Endodermal cell (in vitro differentiated cells): ENCODE measurements around the gene KDM7A. TPM values are rescaled to one million over a fixed set of nuclear protein-coding genes. Genes with fewer than 3 reads are reported as not detected.

Experiments used
- DNase-seq: peaks from one replicate; pipeline ENCODE4 v3.0.0-alpha.2; 2017
- H3K27ac ChIP-seq: 2 replicates; pipeline ENCODE4 v1.5.1; 2013; ENCODE audit warnings: mild to moderate bottlenecking, low read depth, low read length, moderate library complexity
- H3K27me3 ChIP-seq: 2 replicates; pipeline ENCODE4 v1.6.1; 2013; ENCODE audit warnings: mild to moderate bottlenecking, low read length, moderate library complexity; ENCODE audit not compliant: insufficient read depth, control insufficient read depth, poor library complexity, severe bottlenecking
- H3K36me3 ChIP-seq: 2 replicates; pipeline ENCODE4 v1.7.0; 2013; ENCODE audit warnings: mild to moderate bottlenecking, low read length, moderate library complexity; ENCODE audit not compliant: control insufficient read depth, insufficient read depth
- H3K4me1 ChIP-seq: one replicate; pipeline ENCODE4 v1.7.0; 2013; ENCODE audit warnings: low read length; ENCODE audit not compliant: control insufficient read depth, insufficient read depth
- H3K4me3 ChIP-seq: 2 replicates; pipeline ENCODE4 v1.5.1; 2013; ENCODE audit warnings: mild to moderate bottlenecking, low read length, moderate library complexity
- H3K9ac ChIP-seq: 2 replicates; pipeline ENCODE4 v1.6.1; 2013; ENCODE audit warnings: mild to moderate bottlenecking, low read length, moderate library complexity; ENCODE audit not compliant: poor library complexity, severe bottlenecking; ENCODE audit errors: extremely low read depth
- H3K9me3 ChIP-seq: 2 replicates; pipeline ENCODE4 v1.6.1; 2013; ENCODE audit warnings: mild to moderate bottlenecking, low read length, moderate library complexity; ENCODE audit not compliant: control insufficient read depth
- H3K27ac Mint-ChIP-seq: 2 replicates; pipeline ENCODE4 v1.8.0; 2020; ENCODE audit warnings: mixed read lengths
- H3K27me3 Mint-ChIP-seq: 2 replicates; pipeline ENCODE4 v1.8.0; 2021; ENCODE audit warnings: mild to moderate bottlenecking, mixed read lengths; ENCODE audit not compliant: insufficient read depth
- H3K36me3 Mint-ChIP-seq: 2 replicates; pipeline ENCODE4 v1.8.0; 2020; ENCODE audit warnings: low read depth, mixed read lengths
- H3K4me1 Mint-ChIP-seq: 2 replicates; pipeline ENCODE4 v1.8.0; 2020; ENCODE audit warnings: mixed read lengths
- H3K4me3 Mint-ChIP-seq: 2 replicates; pipeline ENCODE4 v1.8.0; 2020; ENCODE audit warnings: mild to moderate bottlenecking, moderate library complexity, mixed read lengths
- H3K9me3 Mint-ChIP-seq: 2 replicates; pipeline ENCODE4 v1.8.0; 2020; ENCODE audit warnings: mild to moderate bottlenecking, mixed read lengths
- CTCF ChIP-seq: fragments of 200-600 bp; sonication (generic); conservative IDR thresholded peaks from 2 replicates; pipeline ENCODE4 v1.5.0; 2021; ENCODE audit warnings: antibody characterized with exemption, mild to moderate bottlenecking
- WGBS, 2 experiments: methylation state at CpG; one replicate each; pipeline versions ENCODE4 v1.1.5 to v1.1.7; 2013; ENCODE audit warnings: missing lambda C conversion rate in 2 of 2, mixed read lengths in 1 of 2; ENCODE audit not compliant: insufficient coverage in 1 of 2, insufficient read length in 1 of 2; 5-methylcytosine and 5-hydroxymethylcytosine counted together
- total RNA-seq, 2 donors: library from RNA; stranded (reverse); fragmentation: NEBNext Ultra II Directional in 1 of 2; extraction: Animal tissue kit (Norgen Biotek cat#: 25700) in 1 of 2; gene quantifications; 2 replicates in 1 of 2; 3 replicates in 1 of 2; pipeline ENCODE4 v1.2.1, GENCODE V29; 2021

The KDM7A gene
- total RNA-seq, 2 donors from 2014 or later: 22.9 to 24.5 TPM

DNA sequence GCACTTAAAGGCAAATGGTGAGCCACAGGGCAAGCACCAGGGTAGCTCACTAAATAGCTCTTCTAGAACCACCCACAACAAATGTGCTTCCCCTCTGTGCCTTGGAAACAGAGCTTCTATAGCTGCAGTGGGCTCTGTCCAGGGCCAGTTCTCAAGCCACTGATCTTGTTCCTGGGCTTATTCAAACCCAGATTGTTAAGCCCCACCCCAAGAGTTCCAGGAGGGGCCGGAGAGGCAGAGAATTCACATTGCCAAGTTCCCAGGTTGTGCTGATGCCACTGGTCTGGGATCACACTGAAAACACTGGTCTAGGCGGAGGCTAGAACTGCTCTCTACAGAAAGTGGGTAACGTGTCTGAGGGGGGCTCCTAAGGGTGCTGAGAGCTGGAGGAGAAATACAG lies 15.4 kb upstream of the KDM7A start:
- Mint-ChIP-seq H3K27ac (no peak overlapping the region), H3K4me1 (no peaks in the 10 kb centered on the region), H3K36me3 (no peaks in the 10 kb centered on the region), H3K9me3 (peaks cover 3% of the 10 kb centered on the region), H3K4me3 (no peak overlapping the region), H3K27me3 (peaks cover 5% of the 10 kb centered on the region)
- no peak overlapping the region for H3K27ac ChIP-seq
- no peak overlapping the region for H3K9ac ChIP-seq
- peak; percentile 55 for DNase-seq
- WGBS, 2 experiments: 89 to 100% methylated on average over 2 to 3 of the region's 3 CpGs
- H3K4me1 ChIP-seq: no peaks in the 10 kb centered on the region
- H3K36me3 ChIP-seq: no peaks in the 10 kb centered on the region
- H3K4me3 ChIP-seq: no peak overlapping the region
- no peaks in the 10 kb centered on the region for H3K27me3 ChIP-seq
- TF ChIP-seq CTCF: no peak
- no peaks in the 10 kb centered on the region for H3K9me3 ChIP-seq

DNA sequence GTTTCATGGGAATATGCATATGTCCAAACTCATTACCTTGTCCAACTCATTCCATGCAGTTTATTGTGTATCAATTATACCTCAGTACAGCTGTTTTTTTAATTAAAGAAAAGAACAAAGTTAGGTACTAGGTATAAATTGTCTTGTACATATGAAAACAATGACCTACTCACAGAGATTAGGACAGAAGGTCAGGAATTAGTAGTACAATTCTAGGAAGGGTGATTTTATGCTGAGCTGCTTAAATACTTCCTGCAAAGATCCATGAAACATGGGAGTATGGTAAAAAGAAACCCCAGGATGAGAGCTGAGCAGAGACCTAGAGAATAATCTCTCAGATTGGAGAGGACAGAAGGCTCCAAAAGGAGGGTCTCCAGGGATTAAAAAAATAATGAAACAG lies 13.8 kb upstream of the KDM7A start:
- Histone ChIP-seq H3K9me3 (no peaks in the 10 kb centered on the region), H3K4me3 (no peak overlapping the region), H3K4me1 (no peaks in the 10 kb centered on the region), H3K36me3 (no peaks in the 10 kb centered on the region), H3K27ac (no peak overlapping the region), H3K27me3 (no peaks in the 10 kb centered on the region), H3K9ac (no peak overlapping the region)
- Mint-ChIP-seq H3K4me3 (no peak overlapping the region), H3K4me1 (no peaks in the 10 kb centered on the region), H3K27me3 (peaks cover 3% of the 10 kb centered on the region), H3K9me3 (no peaks in the 10 kb centered on the region), H3K36me3 (no peaks in the 10 kb centered on the region), H3K27ac (no peak overlapping the region)
- DNase-seq: no peak
- TF ChIP-seq CTCF: no peak

- peaks cover 6% of the 10 kb centered on the region for H3K27me3 Mint-ChIP-seq
Measured at GRCh38 chr7:140189917-140190316, 13.1 kb upstream of the KDM7A start.

More at GRCh38 chr7:140189917-140190316, 13.1 kb upstream of the KDM7A start:
- Histone ChIP-seq H3K9me3 (no peaks in the 10 kb centered on the region), H3K27ac (no peak overlapping the region), H3K4me3 (no peak overlapping the region), H3K36me3 (no peaks in the 10 kb centered on the region), H3K27me3 (no peaks in the 10 kb centered on the region), H3K4me1 (no peaks in the 10 kb centered on the region), H3K9ac (no peak overlapping the region)
- no peaks in the 10 kb centered on the region for H3K9me3 Mint-ChIP-seq
- no peaks in the 10 kb centered on the region for H3K36me3 Mint-ChIP-seq
- no peak overlapping the region for H3K27ac Mint-ChIP-seq
- no peak for DNase-seq
- TF ChIP-seq CTCF: no peak
- 95% methylated on average over 2 of the region's 2 CpGs; no CpG with 5 or more reads in 1 of the 2 experiments for WGBS, 2 experiments
- H3K4me1 Mint-ChIP-seq: no peaks in the 10 kb centered on the region
- H3K4me3 Mint-ChIP-seq: no peak overlapping the region
